Liver (tissue), 9 donors: ENCODE measurements around the gene DCLK3. TPM values are rescaled to one million over a fixed set of nuclear protein-coding genes. Genes with fewer than 3 reads are reported as not detected.

Experiments used
- DNase-seq: peaks from one replicate; pipeline ENCODE4 v3.0.0-alpha.2; 2017; ENCODE audit warnings: low spot score
- H3K27ac ChIP-seq, 2 donors: one replicate each; pipeline ENCODE4 v1.7.0; 2013; ENCODE audit warnings: inconsistent platforms in 2 of 2, low read length in 2 of 2, control low read depth in 1 of 2, low read depth in 1 of 2, mild to moderate bottlenecking in 1 of 2
- H3K27me3 ChIP-seq, 4 donors: one replicate each; pipeline versions ENCODE4 v1.6.1 to v1.7.0; 2013; ENCODE audit warnings: low read length in 3 of 4, inconsistent platforms in 1 of 4, mild to moderate bottlenecking in 1 of 4, moderate library complexity in 1 of 4; ENCODE audit not compliant: control insufficient read depth in 4 of 4, insufficient read depth in 4 of 4
- H3K36me3 ChIP-seq, 4 donors: one replicate each; pipeline versions ENCODE4 v1.6.1 to v1.7.0; 2013; ENCODE audit warnings: low read length in 3 of 4, mild to moderate bottlenecking in 3 of 4, low read depth in 1 of 4, moderate library complexity in 1 of 4; ENCODE audit not compliant: control insufficient read depth in 4 of 4, insufficient read depth in 3 of 4
- H3K4me1 ChIP-seq, 4 donors: one replicate each; pipeline versions ENCODE4 v1.6.1 to v1.7.0; 2013; ENCODE audit warnings: low read length in 3 of 4, mild to moderate bottlenecking in 3 of 4, moderate library complexity in 1 of 4; ENCODE audit not compliant: control insufficient read depth in 4 of 4, insufficient read depth in 4 of 4
- H3K4me3 ChIP-seq, 3 donors: one replicate each; pipeline versions ENCODE4 v1.6.1 to v1.7.0; 2013; ENCODE audit warnings: low read length in 3 of 3, control low read depth in 1 of 3, low read depth in 1 of 3, mild to moderate bottlenecking in 1 of 3
- H3K9ac ChIP-seq, 2 donors: one replicate each; pipeline ENCODE4 v1.7.0; 2013; ENCODE audit warnings: low read length in 2 of 2, mild to moderate bottlenecking in 2 of 2, moderate library complexity in 2 of 2, control low read depth in 1 of 2, low read depth in 1 of 2
- H3K9me3 ChIP-seq, 4 donors: one replicate each; pipeline versions ENCODE4 v1.6.1 to v1.7.0; 2013; ENCODE audit warnings: low read length in 3 of 4; ENCODE audit not compliant: control insufficient read depth in 4 of 4
- ATF3 ChIP-seq: IDR thresholded peaks from 2 replicates; pipeline ENCODE4 v1.6.1; 2016; ENCODE audit warnings: antibody characterized with exemption
- CTCF ChIP-seq: fragments of 150-350 bp; IDR thresholded peaks from 2 replicates; pipeline ENCODE4 v1.5.1; 2017; ENCODE audit warnings: improper control_type of control experiment, low read depth, low read length; ENCODE audit not compliant: missing input control
- EGR1 ChIP-seq, 2 donors: IDR thresholded peaks; 2 replicates each; pipeline ENCODE4 v1.6.1; 2016 to 2018; ENCODE audit warnings: antibody characterized with exemption in 2 of 2, low read depth in 2 of 2
- FOXA1 ChIP-seq: IDR thresholded peaks from 2 replicates; pipeline ENCODE4 v1.6.1; 2016; ENCODE audit warnings: antibody characterized with exemption
- FOXA2 ChIP-seq: IDR thresholded peaks from 2 replicates; pipeline ENCODE4 v1.6.1; 2016; ENCODE audit warnings: antibody characterized with exemption
- GABPA ChIP-seq, 2 donors: IDR thresholded peaks in 1 of 2; conservative IDR thresholded peaks in 1 of 2; 2 replicates each; pipeline ENCODE4 v1.6.1; 2016; ENCODE audit warnings: antibody characterized with exemption in 2 of 2, mild to moderate bottlenecking in 1 of 2, moderate library complexity in 1 of 2
- HNF4A ChIP-seq, 2 donors: conservative IDR thresholded peaks; 2 replicates each; pipeline ENCODE4 v1.6.1; 2016; ENCODE audit warnings: antibody characterized with exemption in 2 of 2, mild to moderate bottlenecking in 2 of 2
- HNF4G ChIP-seq: IDR thresholded peaks from 2 replicates; pipeline ENCODE4 v1.6.1; 2016; ENCODE audit warnings: antibody characterized with exemption
- JUND ChIP-seq, 2 donors: IDR thresholded peaks; 2 replicates each; pipeline ENCODE4 v1.6.1; 2016; ENCODE audit warnings: antibody characterized with exemption in 2 of 2
- NR2F2 ChIP-seq: IDR thresholded peaks from 2 replicates; pipeline ENCODE4 v1.6.1; 2016; ENCODE audit warnings: antibody characterized with exemption
- RAD21 ChIP-seq, 2 donors: IDR thresholded peaks; 2 replicates each; pipeline ENCODE4 v1.6.1; 2016; ENCODE audit warnings: antibody characterized with exemption in 2 of 2, mild to moderate bottlenecking in 2 of 2
- RXRA ChIP-seq, 2 donors: IDR thresholded peaks; 2 replicates each; pipeline ENCODE4 v1.6.1; 2017 to 2018; ENCODE audit warnings: antibody characterized with exemption in 2 of 2, mild to moderate bottlenecking in 1 of 2
- SP1 ChIP-seq: IDR thresholded peaks from 2 replicates; pipeline ENCODE4 v1.6.1; 2018; ENCODE audit warnings: antibody characterized with exemption, mild to moderate bottlenecking
- TAF1 ChIP-seq: conservative IDR thresholded peaks from 2 replicates; pipeline ENCODE4 v1.6.1; 2016; ENCODE audit warnings: antibody characterized with exemption, mild to moderate bottlenecking
- YY1 ChIP-seq: IDR thresholded peaks from 2 replicates; pipeline ENCODE4 v1.6.1; 2016; ENCODE audit warnings: antibody characterized with exemption, mild to moderate bottlenecking
- WGBS: extraction: QIAGEN DNeasy Blood & Tissue Kit; methylation state at CpG from one replicate; pipeline ENCODE4 v1.1.7; 2013; 5-methylcytosine and 5-hydroxymethylcytosine counted together
- polyA plus RNA-seq, 2 donors: library from polyadenylated mRNA; stranded (reverse) in 1 of 2; unstranded in 1 of 2; fragments of 200-250 nt in 1 of 2; fragments of >200 nt in 1 of 2; fragmentation: Nextera tagmentation in 1 of 2; extraction: Ambion mirVana in 1 of 2; gene quantifications; one replicate each; pipeline versions ENCODE4 v1.2.1 to v1.2.3, GENCODE V29; 2013 to 2015
- total RNA-seq, 2 donors: library from RNA; depleted of rRNA; stranded (reverse); fragments of >200 nt; gene quantifications; one replicate each; pipeline ENCODE4 v1.2.3, GENCODE V29; 2014
- TF ChIP-seq, protein P1 (sequence below): IDR thresholded peaks from 2 replicates; pipeline ENCODE4 v1.6.1; 2016; ENCODE audit warnings: antibody characterized with exemption
- TF ChIP-seq, protein P2 (sequence below): IDR thresholded peaks from 2 replicates; pipeline ENCODE4 v1.6.1; 2016; ENCODE audit warnings: antibody characterized with exemption
- TF ChIP-seq, protein P3 (sequence below): IDR thresholded peaks from 2 replicates; pipeline ENCODE4 v1.6.1; 2016; ENCODE audit warnings: antibody characterized with exemption, mild to moderate bottlenecking
- donor health status: healthy.
- donor health status: healthy.
- donor health status: healthy.
- donor health status: healthy.
- donor health status: healthy.

The DCLK3 gene
- total and polyA plus RNA-seq, 4 donors, result 0.01 to 0.14 (median 0.07) TPM

DNA sequence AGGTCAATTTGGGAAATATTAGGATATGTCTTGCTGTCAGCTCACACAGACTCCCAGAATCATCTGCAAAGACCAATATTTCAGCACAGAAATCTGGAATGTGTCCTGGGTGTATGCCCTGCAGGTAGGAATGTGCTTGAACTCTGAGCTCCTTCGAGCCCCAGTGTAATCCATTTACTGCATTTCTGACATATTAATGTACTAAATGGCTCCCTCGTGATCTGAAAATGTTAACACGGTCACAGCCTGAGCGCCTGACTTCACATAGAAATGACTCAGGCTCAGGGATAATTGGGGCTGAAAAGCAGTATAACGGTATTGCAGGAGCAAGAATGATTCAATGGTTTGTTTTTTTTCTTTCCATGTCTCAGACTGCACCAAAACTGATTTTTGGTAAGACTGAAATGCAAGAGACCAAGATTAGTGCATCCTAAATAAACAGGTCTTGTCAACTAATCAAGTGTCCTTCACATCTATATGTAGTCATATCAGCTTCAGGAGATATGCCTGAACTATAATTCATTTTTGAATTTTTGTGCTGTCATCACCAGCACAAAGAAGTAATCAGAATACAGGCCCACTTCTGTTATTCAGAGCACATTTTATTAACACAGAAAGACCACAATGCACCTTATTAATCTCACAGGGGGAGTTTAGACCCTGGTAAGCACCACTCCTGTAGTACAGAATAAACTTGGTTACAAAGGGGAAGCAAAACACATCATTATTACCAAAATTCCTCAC lies 49.8 kb downstream of the DCLK3 start:
- Histone ChIP-seq H3K4me3 (no peak overlapping the region), H3K4me1 (no peaks in the 10 kb centered on the region), H3K9ac (no peak overlapping the region), H3K9me3 (no peaks in the 10 kb centered on the region), H3K27ac (no peak overlapping the region), H3K27me3 (no peaks in the 10 kb centered on the region), H3K36me3 (no peaks in the 10 kb centered on the region)
- no peak for TF ChIP-seq YY1
- TF ChIP-seq CTCF, result no peak
- TF ChIP-seq EGR1 (IDR thresholded peaks at IDR 0.05; ENCODE audit: low read depth in 2 of 2), result no peak
- no peak for TF ChIP-seq SP1
- TF ChIP-seq HNF4A (conservative IDR thresholded peaks at IDR 0.05), result no peak
- TF ChIP-seq FOXA2, result no peak
- no peak for TF ChIP-seq ATF3
- TF ChIP-seq, protein P1, sequence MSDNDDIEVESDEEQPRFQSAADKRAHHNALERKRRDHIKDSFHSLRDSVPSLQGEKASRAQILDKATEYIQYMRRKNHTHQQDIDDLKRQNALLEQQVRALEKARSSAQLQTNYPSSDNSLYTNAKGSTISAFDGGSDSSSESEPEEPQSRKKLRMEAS, result no peak
- TF ChIP-seq GABPA (IDR thresholded peaks at IDR 0.05 in 1 of 2, conservative IDR thresholded peaks at IDR 0.05 in 1 of 2), result no peak
- no peak for TF ChIP-seq TAF1
- WGBS, result 71% methylated on average over 5 of the region's 5 CpGs
- no peak for DNase-seq

DNA sequence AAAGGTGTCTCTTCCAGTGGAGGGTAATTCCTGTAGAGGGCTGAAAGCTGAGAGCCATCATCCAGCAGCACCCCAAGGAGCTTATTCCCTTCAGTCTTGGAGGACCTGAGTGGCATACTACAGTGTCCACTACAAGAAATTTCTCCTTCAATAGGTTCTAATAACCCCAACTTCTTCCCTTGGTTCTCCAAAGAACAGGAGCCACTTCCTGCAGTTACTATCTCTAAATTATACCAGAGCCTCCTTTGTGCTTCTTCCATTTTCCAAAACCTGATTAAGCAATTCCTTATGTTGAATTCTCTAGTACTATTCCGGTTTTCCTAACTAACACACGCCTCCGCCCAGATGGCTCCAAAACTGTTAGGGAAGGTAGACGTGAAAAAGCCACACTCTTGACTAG lies 50.4 kb downstream of the DCLK3 start:
- no peak for DNase-seq
- 93% methylated on average over 4 of the region's 4 CpGs for WGBS
- Histone ChIP-seq H3K4me1 (no peaks in the 10 kb centered on the region), H3K4me3 (no peak overlapping the region), H3K9me3 (no peaks in the 10 kb centered on the region), H3K9ac (no peak overlapping the region), H3K27me3 (no peaks in the 10 kb centered on the region), H3K27ac (no peak overlapping the region), H3K36me3 (no peaks in the 10 kb centered on the region)
- TF ChIP-seq NR2F2, result no peak
- no peak for TF ChIP-seq EGR1 (IDR thresholded peaks at IDR 0.05; ENCODE audit: low read depth in 2 of 2)
- TF ChIP-seq YY1, result no peak
- TF ChIP-seq, protein P2, sequence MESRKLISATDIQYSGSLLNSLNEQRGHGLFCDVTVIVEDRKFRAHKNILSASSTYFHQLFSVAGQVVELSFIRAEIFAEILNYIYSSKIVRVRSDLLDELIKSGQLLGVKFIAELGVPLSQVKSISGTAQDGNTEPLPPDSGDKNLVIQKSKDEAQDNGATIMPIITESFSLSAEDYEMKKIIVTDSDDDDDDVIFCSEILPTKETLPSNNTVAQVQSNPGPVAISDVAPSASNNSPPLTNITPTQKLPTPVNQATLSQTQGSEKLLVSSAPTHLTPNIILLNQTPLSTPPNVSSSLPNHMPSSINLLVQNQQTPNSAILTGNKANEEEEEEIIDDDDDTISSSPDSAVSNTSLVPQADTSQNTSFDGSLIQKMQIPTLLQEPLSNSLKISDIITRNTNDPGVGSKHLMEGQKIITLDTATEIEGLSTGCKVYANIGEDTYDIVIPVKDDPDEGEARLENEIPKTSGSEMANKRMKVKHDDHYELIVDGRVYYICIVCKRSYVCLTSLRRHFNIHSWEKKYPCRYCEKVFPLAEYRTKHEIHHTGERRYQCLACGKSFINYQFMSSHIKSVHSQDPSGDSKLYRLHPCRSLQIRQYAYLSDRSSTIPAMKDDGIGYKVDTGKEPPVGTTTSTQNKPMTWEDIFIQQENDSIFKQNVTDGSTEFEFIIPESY, result no peak
- TF ChIP-seq FOXA2, result no peak
- TF ChIP-seq, protein P3, sequence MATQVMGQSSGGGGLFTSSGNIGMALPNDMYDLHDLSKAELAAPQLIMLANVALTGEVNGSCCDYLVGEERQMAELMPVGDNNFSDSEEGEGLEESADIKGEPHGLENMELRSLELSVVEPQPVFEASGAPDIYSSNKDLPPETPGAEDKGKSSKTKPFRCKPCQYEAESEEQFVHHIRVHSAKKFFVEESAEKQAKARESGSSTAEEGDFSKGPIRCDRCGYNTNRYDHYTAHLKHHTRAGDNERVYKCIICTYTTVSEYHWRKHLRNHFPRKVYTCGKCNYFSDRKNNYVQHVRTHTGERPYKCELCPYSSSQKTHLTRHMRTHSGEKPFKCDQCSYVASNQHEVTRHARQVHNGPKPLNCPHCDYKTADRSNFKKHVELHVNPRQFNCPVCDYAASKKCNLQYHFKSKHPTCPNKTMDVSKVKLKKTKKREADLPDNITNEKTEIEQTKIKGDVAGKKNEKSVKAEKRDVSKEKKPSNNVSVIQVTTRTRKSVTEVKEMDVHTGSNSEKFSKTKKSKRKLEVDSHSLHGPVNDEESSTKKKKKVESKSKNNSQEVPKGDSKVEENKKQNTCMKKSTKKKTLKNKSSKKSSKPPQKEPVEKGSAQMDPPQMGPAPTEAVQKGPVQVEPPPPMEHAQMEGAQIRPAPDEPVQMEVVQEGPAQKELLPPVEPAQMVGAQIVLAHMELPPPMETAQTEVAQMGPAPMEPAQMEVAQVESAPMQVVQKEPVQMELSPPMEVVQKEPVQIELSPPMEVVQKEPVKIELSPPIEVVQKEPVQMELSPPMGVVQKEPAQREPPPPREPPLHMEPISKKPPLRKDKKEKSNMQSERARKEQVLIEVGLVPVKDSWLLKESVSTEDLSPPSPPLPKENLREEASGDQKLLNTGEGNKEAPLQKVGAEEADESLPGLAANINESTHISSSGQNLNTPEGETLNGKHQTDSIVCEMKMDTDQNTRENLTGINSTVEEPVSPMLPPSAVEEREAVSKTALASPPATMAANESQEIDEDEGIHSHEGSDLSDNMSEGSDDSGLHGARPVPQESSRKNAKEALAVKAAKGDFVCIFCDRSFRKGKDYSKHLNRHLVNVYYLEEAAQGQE, result no peak
- no peak for TF ChIP-seq RXRA (IDR thresholded peaks at IDR 0.05)
- TF ChIP-seq FOXA1, result no peak
- TF ChIP-seq, protein P1, result no peak
- no peak for TF ChIP-seq HNF4G
- TF ChIP-seq JUND (IDR thresholded peaks at IDR 0.05), result no peak
- TF ChIP-seq GABPA (IDR thresholded peaks at IDR 0.05 in 1 of 2, conservative IDR thresholded peaks at IDR 0.05 in 1 of 2), result no peak
- no peak for TF ChIP-seq RAD21 (IDR thresholded peaks at IDR 0.05)
- no peak for TF ChIP-seq ATF3
